ENCODE data around the gene CFAP68.

GRCh38 chr11:111920908-111921307 lies 41.6 kb downstream of the CFAP68 start:
- TF ChIP-seq CTCF (IDR thresholded peaks at IDR 0.05) (no peak), POLR2AphosphoS5 (IDR thresholded peaks at IDR 0.05) (no peak), POLR2A (IDR thresholded peaks at IDR 0.05) (no peak)

Measured in sigmoid colon (tissue), 4 donors.